ENCODE results near the gene ZNF467. TPM values are rescaled to one million over a fixed set of nuclear protein-coding genes. Genes with fewer than 3 reads are reported as not detected.

Gene ZNF467
- total and polyA plus RNA-seq, 2 donors: 3.8 to 8.8 TPM

GRCh38 chr7:149817836-149818535, 44.6 kb upstream of the ZNF467 start:
- no peak for DNase-seq (ENCODE audit: low read depth in 6 of 9, low spot score in 9 of 9)
- 93% methylated on average over 23 of the region's 23 CpGs for WGBS

GRCh38 chr7:149817301-149817771, 43.9 kb upstream of the ZNF467 start:
- WGBS: 92% methylated on average over 8 of the region's 8 CpGs
- DNase-seq (ENCODE audit: low read depth in 6 of 9, low spot score in 9 of 9): no peak
- Histone ChIP-seq H3K36me3 (ENCODE audit: control insufficient read depth in 2 of 2, insufficient read depth in 2 of 2, low read length in 1 of 2) (no peaks in the 10 kb centered on the region), H3K4me1 (ENCODE audit: control insufficient read depth in 2 of 2, insufficient read depth in 2 of 2, low read length in 2 of 2) (peaks cover 0 to 5% of the 10 kb centered on the region in 2 donors), H3K4me3 (ENCODE audit: low read length in 2 of 2) (no peak overlapping the region), H3K27me3 (ENCODE audit: control insufficient read depth in 2 of 2, insufficient read depth in 1 of 2, low read length in 1 of 2) (peaks cover 0 to 6% of the 10 kb centered on the region in 2 donors), H3K27ac (ENCODE audit: low read depth in 1 of 2, low read length in 1 of 2) (no peak overlapping the region), H3K9me3 (ENCODE audit: control insufficient read depth in 2 of 2, insufficient read depth in 1 of 2, low read length in 1 of 2) (no peaks in the 10 kb centered on the region)

More at GRCh38 chr7:149817836-149818535, 44.6 kb upstream of the ZNF467 start:
- H3K36me3 ChIP-seq (ENCODE audit: control insufficient read depth in 2 of 2, insufficient read depth in 2 of 2, low read length in 1 of 2): no peaks in the 10 kb centered on the region
- peaks cover 0 to 13% of the 10 kb centered on the region in 2 donors for H3K27me3 ChIP-seq (ENCODE audit: control insufficient read depth in 2 of 2, insufficient read depth in 1 of 2, low read length in 1 of 2)
- no peak overlapping the region for H3K4me3 ChIP-seq (ENCODE audit: low read length in 2 of 2)
- H3K4me1 ChIP-seq (ENCODE audit: control insufficient read depth in 2 of 2, insufficient read depth in 2 of 2, low read length in 2 of 2): peaks cover 0 to 5% of the 10 kb centered on the region in 2 donors
- H3K9me3 ChIP-seq (ENCODE audit: control insufficient read depth in 2 of 2, insufficient read depth in 1 of 2, low read length in 1 of 2): no peaks in the 10 kb centered on the region
- no peak overlapping the region for H3K27ac ChIP-seq (ENCODE audit: low read depth in 1 of 2, low read length in 1 of 2)

- no peak for DNase-seq (ENCODE audit: low read depth in 6 of 9, low spot score in 9 of 9)
- Histone ChIP-seq H3K4me1 (ENCODE audit: control insufficient read depth in 2 of 2, insufficient read depth in 2 of 2, low read length in 2 of 2) (peaks cover 0 to 5% of the 10 kb centered on the region in 2 donors), H3K27ac (ENCODE audit: low read depth in 1 of 2, low read length in 1 of 2) (no peak overlapping the region), H3K27me3 (ENCODE audit: control insufficient read depth in 2 of 2, insufficient read depth in 1 of 2, low read length in 1 of 2) (peaks cover 0 to 3% of the 10 kb centered on the region in 2 donors), H3K4me3 (ENCODE audit: low read length in 2 of 2) (no peak overlapping the region), H3K9me3 (ENCODE audit: control insufficient read depth in 2 of 2, insufficient read depth in 1 of 2, low read length in 1 of 2) (no peaks in the 10 kb centered on the region), H3K36me3 (ENCODE audit: control insufficient read depth in 2 of 2, insufficient read depth in 2 of 2, low read length in 1 of 2) (no peaks in the 10 kb centered on the region)
- WGBS: 96% methylated on average over 4 of the region's 4 CpGs
Measured at GRCh38 chr7:149816794-149817193, 43.4 kb upstream of the ZNF467 start.

- Histone ChIP-seq H3K4me3 (ENCODE audit: low read length in 2 of 2) (no peak overlapping the region), H3K27me3 (ENCODE audit: control insufficient read depth in 2 of 2, insufficient read depth in 1 of 2, low read length in 1 of 2) (peaks cover 0 to 2% of the 10 kb centered on the region in 2 donors), H3K27ac (ENCODE audit: low read depth in 1 of 2, low read length in 1 of 2) (no peak overlapping the region), H3K4me1 (ENCODE audit: control insufficient read depth in 2 of 2, insufficient read depth in 2 of 2, low read length in 2 of 2) (peaks cover 0 to 5% of the 10 kb centered on the region in 2 donors), H3K36me3 (ENCODE audit: control insufficient read depth in 2 of 2, insufficient read depth in 2 of 2, low read length in 1 of 2) (no peaks in the 10 kb centered on the region), H3K9me3 (ENCODE audit: control insufficient read depth in 2 of 2, insufficient read depth in 1 of 2, low read length in 1 of 2) (no peaks in the 10 kb centered on the region)
- DNase-seq (ENCODE audit: low read depth in 6 of 9, low spot score in 9 of 9): no peak
- 93% methylated on average over 21 of the region's 21 CpGs for WGBS
Measured at GRCh38 chr7:149816267-149816751, 42.9 kb upstream of the ZNF467 start.

- no peak for DNase-seq (ENCODE audit: low read depth in 6 of 9, low spot score in 9 of 9)
- H3K4me3 ChIP-seq (ENCODE audit: low read length in 2 of 2): no peak overlapping the region
- no peaks in the 10 kb centered on the region for H3K9me3 ChIP-seq (ENCODE audit: control insufficient read depth in 2 of 2, insufficient read depth in 1 of 2, low read length in 1 of 2)
- H3K4me1 ChIP-seq (ENCODE audit: control insufficient read depth in 2 of 2, insufficient read depth in 2 of 2, low read length in 2 of 2): peaks cover 0 to 5% of the 10 kb centered on the region in 2 donors
- no peaks in the 10 kb centered on the region for H3K36me3 ChIP-seq (ENCODE audit: control insufficient read depth in 2 of 2, insufficient read depth in 2 of 2, low read length in 1 of 2)
- WGBS: 95% methylated on average over 16 of the region's 16 CpGs
- H3K27ac ChIP-seq (ENCODE audit: low read depth in 1 of 2, low read length in 1 of 2): no peak overlapping the region
- peaks cover 0 to 2% of the 10 kb centered on the region in 2 donors for H3K27me3 ChIP-seq (ENCODE audit: control insufficient read depth in 2 of 2, insufficient read depth in 1 of 2, low read length in 1 of 2)
Measured at GRCh38 chr7:149815661-149816266, 42.4 kb upstream of the ZNF467 start.

GRCh38 chr7:149815121-149815520, 41.7 kb upstream of the ZNF467 start:
- DNase-seq (ENCODE audit: low read depth in 6 of 9, low spot score in 9 of 9): no peak
- no peaks in the 10 kb centered on the region for H3K36me3 ChIP-seq (ENCODE audit: control insufficient read depth in 2 of 2, insufficient read depth in 2 of 2, low read length in 1 of 2)
- H3K27ac ChIP-seq (ENCODE audit: low read depth in 1 of 2, low read length in 1 of 2): no peak overlapping the region
- H3K27me3 ChIP-seq (ENCODE audit: control insufficient read depth in 2 of 2, insufficient read depth in 1 of 2, low read length in 1 of 2): peaks cover 0 to 2% of the 10 kb centered on the region in 2 donors
- no peaks in the 10 kb centered on the region for H3K9me3 ChIP-seq (ENCODE audit: control insufficient read depth in 2 of 2, insufficient read depth in 1 of 2, low read length in 1 of 2)
- H3K4me3 ChIP-seq (ENCODE audit: low read length in 2 of 2): no peak overlapping the region
- peaks cover 0 to 5% of the 10 kb centered on the region in 2 donors for H3K4me1 ChIP-seq (ENCODE audit: control insufficient read depth in 2 of 2, insufficient read depth in 2 of 2, low read length in 2 of 2)
- WGBS: 97% methylated on average over 12 of the region's 12 CpGs

- no peaks in the 10 kb centered on the region for H3K36me3 ChIP-seq (ENCODE audit: control insufficient read depth in 2 of 2, insufficient read depth in 2 of 2, low read length in 1 of 2)
- no peak for DNase-seq (ENCODE audit: low read depth in 6 of 9, low spot score in 9 of 9)
- 92% methylated on average over 15 of the region's 15 CpGs for WGBS
Measured at GRCh38 chr7:149814494-149814893, 41.1 kb upstream of the ZNF467 start.

GRCh38 chr7:149813254-149814035, 40.1 kb upstream of the ZNF467 start:
- WGBS: 91% methylated on average over 28 of the region's 28 CpGs
- DNase-seq (ENCODE audit: low read depth in 6 of 9, low spot score in 9 of 9): peak in 1 of 9 donors; percentile 40
- Histone ChIP-seq H3K27ac (ENCODE audit: low read depth in 1 of 2, low read length in 1 of 2) (no peak overlapping the region), H3K9me3 (ENCODE audit: control insufficient read depth in 2 of 2, insufficient read depth in 1 of 2, low read length in 1 of 2) (no peaks in the 10 kb centered on the region), H3K4me1 (ENCODE audit: control insufficient read depth in 2 of 2, insufficient read depth in 2 of 2, low read length in 2 of 2) (peaks cover 0 to 5% of the 10 kb centered on the region in 2 donors), H3K36me3 (ENCODE audit: control insufficient read depth in 2 of 2, insufficient read depth in 2 of 2, low read length in 1 of 2) (no peaks in the 10 kb centered on the region), H3K27me3 (ENCODE audit: control insufficient read depth in 2 of 2, insufficient read depth in 1 of 2, low read length in 1 of 2) (peaks cover 0 to 5% of the 10 kb centered on the region in 2 donors), H3K4me3 (ENCODE audit: low read length in 2 of 2) (no peak overlapping the region)

More at GRCh38 chr7:149814494-149814893, 41.1 kb upstream of the ZNF467 start:
- no peak overlapping the region for H3K27ac ChIP-seq (ENCODE audit: low read depth in 1 of 2, low read length in 1 of 2)
- no peak overlapping the region for H3K4me3 ChIP-seq (ENCODE audit: low read length in 2 of 2)
- H3K4me1 ChIP-seq (ENCODE audit: control insufficient read depth in 2 of 2, insufficient read depth in 2 of 2, low read length in 2 of 2): peaks cover 0 to 5% of the 10 kb centered on the region in 2 donors
- H3K27me3 ChIP-seq (ENCODE audit: control insufficient read depth in 2 of 2, insufficient read depth in 1 of 2, low read length in 1 of 2): peaks cover 0 to 2% of the 10 kb centered on the region in 2 donors
- no peaks in the 10 kb centered on the region for H3K9me3 ChIP-seq (ENCODE audit: control insufficient read depth in 2 of 2, insufficient read depth in 1 of 2, low read length in 1 of 2)

All from thymus (tissue), 11 donors.